Liver (tissue), 9 donors: Measurements from ENCODE around the gene FRRS1. TPM values are rescaled to one million over a fixed set of nuclear protein-coding genes. Genes with fewer than 3 reads are reported as not detected.

Experiments used
- DNase-seq: peaks from one replicate; pipeline ENCODE4 v3.0.0-alpha.2; 2017; ENCODE audit warnings: low spot score
- H3K27ac ChIP-seq, 2 donors: one replicate each; pipeline ENCODE4 v1.7.0; 2013; ENCODE audit warnings: inconsistent platforms in 2 of 2, low read length in 2 of 2, control low read depth in 1 of 2, low read depth in 1 of 2, mild to moderate bottlenecking in 1 of 2
- H3K27me3 ChIP-seq, 4 donors: one replicate each; pipeline versions ENCODE4 v1.6.1 to v1.7.0; 2013; ENCODE audit warnings: low read length in 3 of 4, inconsistent platforms in 1 of 4, mild to moderate bottlenecking in 1 of 4, moderate library complexity in 1 of 4; ENCODE audit not compliant: control insufficient read depth in 4 of 4, insufficient read depth in 4 of 4
- H3K36me3 ChIP-seq, 4 donors: one replicate each; pipeline versions ENCODE4 v1.6.1 to v1.7.0; 2013; ENCODE audit warnings: low read length in 3 of 4, mild to moderate bottlenecking in 3 of 4, low read depth in 1 of 4, moderate library complexity in 1 of 4; ENCODE audit not compliant: control insufficient read depth in 4 of 4, insufficient read depth in 3 of 4
- H3K4me1 ChIP-seq, 4 donors: one replicate each; pipeline versions ENCODE4 v1.6.1 to v1.7.0; 2013; ENCODE audit warnings: low read length in 3 of 4, mild to moderate bottlenecking in 3 of 4, moderate library complexity in 1 of 4; ENCODE audit not compliant: control insufficient read depth in 4 of 4, insufficient read depth in 4 of 4
- H3K4me3 ChIP-seq, 3 donors: one replicate each; pipeline versions ENCODE4 v1.6.1 to v1.7.0; 2013; ENCODE audit warnings: low read length in 3 of 3, control low read depth in 1 of 3, low read depth in 1 of 3, mild to moderate bottlenecking in 1 of 3
- H3K9ac ChIP-seq, 2 donors: one replicate each; pipeline ENCODE4 v1.7.0; 2013; ENCODE audit warnings: low read length in 2 of 2, mild to moderate bottlenecking in 2 of 2, moderate library complexity in 2 of 2, control low read depth in 1 of 2, low read depth in 1 of 2
- H3K9me3 ChIP-seq, 4 donors: one replicate each; pipeline versions ENCODE4 v1.6.1 to v1.7.0; 2013; ENCODE audit warnings: low read length in 3 of 4; ENCODE audit not compliant: control insufficient read depth in 4 of 4
- EGR1 ChIP-seq, 2 donors: IDR thresholded peaks; 2 replicates each; pipeline ENCODE4 v1.6.1; 2016 to 2018; ENCODE audit warnings: antibody characterized with exemption in 2 of 2, low read depth in 2 of 2
- FOXA1 ChIP-seq: IDR thresholded peaks from 2 replicates; pipeline ENCODE4 v1.6.1; 2016; ENCODE audit warnings: antibody characterized with exemption
- FOXA2 ChIP-seq: IDR thresholded peaks from 2 replicates; pipeline ENCODE4 v1.6.1; 2016; ENCODE audit warnings: antibody characterized with exemption
- GABPA ChIP-seq, 2 donors: IDR thresholded peaks in 1 of 2; conservative IDR thresholded peaks in 1 of 2; 2 replicates each; pipeline ENCODE4 v1.6.1; 2016; ENCODE audit warnings: antibody characterized with exemption in 2 of 2, mild to moderate bottlenecking in 1 of 2, moderate library complexity in 1 of 2
- HNF4G ChIP-seq: IDR thresholded peaks from 2 replicates; pipeline ENCODE4 v1.6.1; 2016; ENCODE audit warnings: antibody characterized with exemption
- JUND ChIP-seq, 2 donors: IDR thresholded peaks; 2 replicates each; pipeline ENCODE4 v1.6.1; 2016; ENCODE audit warnings: antibody characterized with exemption in 2 of 2
- NR2F2 ChIP-seq: IDR thresholded peaks from 2 replicates; pipeline ENCODE4 v1.6.1; 2016; ENCODE audit warnings: antibody characterized with exemption
- RAD21 ChIP-seq, 2 donors: IDR thresholded peaks; 2 replicates each; pipeline ENCODE4 v1.6.1; 2016; ENCODE audit warnings: antibody characterized with exemption in 2 of 2, mild to moderate bottlenecking in 2 of 2
- RXRA ChIP-seq, 2 donors: IDR thresholded peaks; 2 replicates each; pipeline ENCODE4 v1.6.1; 2017 to 2018; ENCODE audit warnings: antibody characterized with exemption in 2 of 2, mild to moderate bottlenecking in 1 of 2
- SP1 ChIP-seq: IDR thresholded peaks from 2 replicates; pipeline ENCODE4 v1.6.1; 2018; ENCODE audit warnings: antibody characterized with exemption, mild to moderate bottlenecking
- TAF1 ChIP-seq: conservative IDR thresholded peaks from 2 replicates; pipeline ENCODE4 v1.6.1; 2016; ENCODE audit warnings: antibody characterized with exemption, mild to moderate bottlenecking
- YY1 ChIP-seq: IDR thresholded peaks from 2 replicates; pipeline ENCODE4 v1.6.1; 2016; ENCODE audit warnings: antibody characterized with exemption, mild to moderate bottlenecking
- WGBS: extraction: QIAGEN DNeasy Blood & Tissue Kit; methylation state at CpG from one replicate; pipeline ENCODE4 v1.1.7; 2013; 5-methylcytosine and 5-hydroxymethylcytosine counted together
- polyA plus RNA-seq, 2 donors: library from polyadenylated mRNA; stranded (reverse) in 1 of 2; unstranded in 1 of 2; fragments of 200-250 nt in 1 of 2; fragments of >200 nt in 1 of 2; fragmentation: Nextera tagmentation in 1 of 2; extraction: Ambion mirVana in 1 of 2; gene quantifications; one replicate each; pipeline versions ENCODE4 v1.2.1 to v1.2.3, GENCODE V29; 2013 to 2015
- total RNA-seq, 2 donors: library from RNA; depleted of rRNA; stranded (reverse); fragments of >200 nt; gene quantifications; one replicate each; pipeline ENCODE4 v1.2.3, GENCODE V29; 2014
- TF ChIP-seq, protein P1 (sequence below): IDR thresholded peaks from 2 replicates; pipeline ENCODE4 v1.6.1; 2016; ENCODE audit warnings: antibody characterized with exemption
- TF ChIP-seq, protein P2 (sequence below): IDR thresholded peaks from 2 replicates; pipeline ENCODE4 v1.6.1; 2016; ENCODE audit warnings: antibody characterized with exemption
- TF ChIP-seq, protein P3 (sequence below): fragments of 150-350 bp; IDR thresholded peaks from 2 replicates; pipeline ENCODE4 v1.5.1; 2017; ENCODE audit warnings: improper control_type of control experiment, low read depth, low read length; ENCODE audit not compliant: missing input control
- TF ChIP-seq, protein P4 (sequence below): IDR thresholded peaks from 2 replicates; pipeline ENCODE4 v1.6.1; 2016; ENCODE audit warnings: antibody characterized with exemption, mild to moderate bottlenecking
- TF ChIP-seq, protein P5 (sequence below): IDR thresholded peaks from 2 replicates; pipeline ENCODE4 v1.6.1; 2016; ENCODE audit warnings: antibody characterized with exemption
- donor health status: healthy.
- donor health status: healthy.
- donor health status: healthy.
- donor health status: healthy.
- donor health status: healthy.

FRRS1 gene
- total and polyA plus RNA-seq, 4 donors = 2.7 to 87.4 (median 30.4) TPM

DNA sequence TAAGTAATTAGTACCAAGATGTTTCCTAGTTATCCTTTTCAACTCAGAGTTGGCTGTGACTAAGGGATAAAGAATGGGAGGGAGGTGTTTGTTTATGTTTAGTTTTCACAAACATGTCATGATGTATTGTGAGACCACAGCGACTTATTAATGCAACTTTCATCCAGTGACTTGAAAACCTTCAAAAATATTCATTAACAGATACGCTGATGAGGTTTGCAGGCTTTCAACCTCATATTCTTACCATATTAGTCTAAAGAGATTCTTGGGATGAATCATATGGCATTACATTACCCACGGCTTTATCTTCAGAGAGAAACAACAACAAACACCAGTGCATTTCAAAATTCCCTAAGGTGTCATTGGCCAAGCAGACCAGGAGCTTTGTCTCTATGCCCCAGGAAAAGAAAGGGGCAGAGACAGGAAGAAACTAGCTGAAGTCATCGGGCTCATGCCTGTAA, 84.1 kb downstream of the FRRS1 start:
- no peaks in the 10 kb centered on the region for H3K9me3 ChIP-seq
- H3K27me3 ChIP-seq = no peaks in the 10 kb centered on the region
- WGBS = 90% methylated on average over 4 of the region's 4 CpGs
- DNase-seq = no peak
- peaks cover 1 to 21% (median 8%) of the 10 kb centered on the region in 4 donors for H3K4me1 ChIP-seq
- H3K36me3 ChIP-seq = peaks cover 0 to 33% (median 13%) of the 10 kb centered on the region in 4 donors
- H3K27ac ChIP-seq = no peak overlapping the region
- TF ChIP-seq, protein P1, sequence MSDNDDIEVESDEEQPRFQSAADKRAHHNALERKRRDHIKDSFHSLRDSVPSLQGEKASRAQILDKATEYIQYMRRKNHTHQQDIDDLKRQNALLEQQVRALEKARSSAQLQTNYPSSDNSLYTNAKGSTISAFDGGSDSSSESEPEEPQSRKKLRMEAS = no peak
- TF ChIP-seq FOXA1 = no peak
- no peak for TF ChIP-seq FOXA2
- TF ChIP-seq, protein P2, sequence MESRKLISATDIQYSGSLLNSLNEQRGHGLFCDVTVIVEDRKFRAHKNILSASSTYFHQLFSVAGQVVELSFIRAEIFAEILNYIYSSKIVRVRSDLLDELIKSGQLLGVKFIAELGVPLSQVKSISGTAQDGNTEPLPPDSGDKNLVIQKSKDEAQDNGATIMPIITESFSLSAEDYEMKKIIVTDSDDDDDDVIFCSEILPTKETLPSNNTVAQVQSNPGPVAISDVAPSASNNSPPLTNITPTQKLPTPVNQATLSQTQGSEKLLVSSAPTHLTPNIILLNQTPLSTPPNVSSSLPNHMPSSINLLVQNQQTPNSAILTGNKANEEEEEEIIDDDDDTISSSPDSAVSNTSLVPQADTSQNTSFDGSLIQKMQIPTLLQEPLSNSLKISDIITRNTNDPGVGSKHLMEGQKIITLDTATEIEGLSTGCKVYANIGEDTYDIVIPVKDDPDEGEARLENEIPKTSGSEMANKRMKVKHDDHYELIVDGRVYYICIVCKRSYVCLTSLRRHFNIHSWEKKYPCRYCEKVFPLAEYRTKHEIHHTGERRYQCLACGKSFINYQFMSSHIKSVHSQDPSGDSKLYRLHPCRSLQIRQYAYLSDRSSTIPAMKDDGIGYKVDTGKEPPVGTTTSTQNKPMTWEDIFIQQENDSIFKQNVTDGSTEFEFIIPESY = no peak
- TF ChIP-seq NR2F2 = no peak
- TF ChIP-seq TAF1 = no peak
- no peak for TF ChIP-seq JUND (IDR thresholded peaks at IDR 0.05)
- TF ChIP-seq, protein P3, sequence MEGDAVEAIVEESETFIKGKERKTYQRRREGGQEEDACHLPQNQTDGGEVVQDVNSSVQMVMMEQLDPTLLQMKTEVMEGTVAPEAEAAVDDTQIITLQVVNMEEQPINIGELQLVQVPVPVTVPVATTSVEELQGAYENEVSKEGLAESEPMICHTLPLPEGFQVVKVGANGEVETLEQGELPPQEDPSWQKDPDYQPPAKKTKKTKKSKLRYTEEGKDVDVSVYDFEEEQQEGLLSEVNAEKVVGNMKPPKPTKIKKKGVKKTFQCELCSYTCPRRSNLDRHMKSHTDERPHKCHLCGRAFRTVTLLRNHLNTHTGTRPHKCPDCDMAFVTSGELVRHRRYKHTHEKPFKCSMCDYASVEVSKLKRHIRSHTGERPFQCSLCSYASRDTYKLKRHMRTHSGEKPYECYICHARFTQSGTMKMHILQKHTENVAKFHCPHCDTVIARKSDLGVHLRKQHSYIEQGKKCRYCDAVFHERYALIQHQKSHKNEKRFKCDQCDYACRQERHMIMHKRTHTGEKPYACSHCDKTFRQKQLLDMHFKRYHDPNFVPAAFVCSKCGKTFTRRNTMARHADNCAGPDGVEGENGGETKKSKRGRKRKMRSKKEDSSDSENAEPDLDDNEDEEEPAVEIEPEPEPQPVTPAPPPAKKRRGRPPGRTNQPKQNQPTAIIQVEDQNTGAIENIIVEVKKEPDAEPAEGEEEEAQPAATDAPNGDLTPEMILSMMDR = no peak
- TF ChIP-seq, protein P4, sequence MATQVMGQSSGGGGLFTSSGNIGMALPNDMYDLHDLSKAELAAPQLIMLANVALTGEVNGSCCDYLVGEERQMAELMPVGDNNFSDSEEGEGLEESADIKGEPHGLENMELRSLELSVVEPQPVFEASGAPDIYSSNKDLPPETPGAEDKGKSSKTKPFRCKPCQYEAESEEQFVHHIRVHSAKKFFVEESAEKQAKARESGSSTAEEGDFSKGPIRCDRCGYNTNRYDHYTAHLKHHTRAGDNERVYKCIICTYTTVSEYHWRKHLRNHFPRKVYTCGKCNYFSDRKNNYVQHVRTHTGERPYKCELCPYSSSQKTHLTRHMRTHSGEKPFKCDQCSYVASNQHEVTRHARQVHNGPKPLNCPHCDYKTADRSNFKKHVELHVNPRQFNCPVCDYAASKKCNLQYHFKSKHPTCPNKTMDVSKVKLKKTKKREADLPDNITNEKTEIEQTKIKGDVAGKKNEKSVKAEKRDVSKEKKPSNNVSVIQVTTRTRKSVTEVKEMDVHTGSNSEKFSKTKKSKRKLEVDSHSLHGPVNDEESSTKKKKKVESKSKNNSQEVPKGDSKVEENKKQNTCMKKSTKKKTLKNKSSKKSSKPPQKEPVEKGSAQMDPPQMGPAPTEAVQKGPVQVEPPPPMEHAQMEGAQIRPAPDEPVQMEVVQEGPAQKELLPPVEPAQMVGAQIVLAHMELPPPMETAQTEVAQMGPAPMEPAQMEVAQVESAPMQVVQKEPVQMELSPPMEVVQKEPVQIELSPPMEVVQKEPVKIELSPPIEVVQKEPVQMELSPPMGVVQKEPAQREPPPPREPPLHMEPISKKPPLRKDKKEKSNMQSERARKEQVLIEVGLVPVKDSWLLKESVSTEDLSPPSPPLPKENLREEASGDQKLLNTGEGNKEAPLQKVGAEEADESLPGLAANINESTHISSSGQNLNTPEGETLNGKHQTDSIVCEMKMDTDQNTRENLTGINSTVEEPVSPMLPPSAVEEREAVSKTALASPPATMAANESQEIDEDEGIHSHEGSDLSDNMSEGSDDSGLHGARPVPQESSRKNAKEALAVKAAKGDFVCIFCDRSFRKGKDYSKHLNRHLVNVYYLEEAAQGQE = no peak
- TF ChIP-seq, protein P5, sequence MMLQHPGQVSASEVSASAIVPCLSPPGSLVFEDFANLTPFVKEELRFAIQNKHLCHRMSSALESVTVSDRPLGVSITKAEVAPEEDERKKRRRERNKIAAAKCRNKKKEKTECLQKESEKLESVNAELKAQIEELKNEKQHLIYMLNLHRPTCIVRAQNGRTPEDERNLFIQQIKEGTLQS = no peak
- TF ChIP-seq EGR1 (IDR thresholded peaks at IDR 0.05; ENCODE audit: low read depth in 2 of 2) = no peak
- no peak for TF ChIP-seq YY1
- TF ChIP-seq RXRA (IDR thresholded peaks at IDR 0.05) = no peak
- TF ChIP-seq GABPA (IDR thresholded peaks at IDR 0.05 in 1 of 2, conservative IDR thresholded peaks at IDR 0.05 in 1 of 2) = no peak
- TF ChIP-seq HNF4G = no peak
- no peak for TF ChIP-seq RAD21 (IDR thresholded peaks at IDR 0.05)
- TF ChIP-seq SP1 = no peak
- no peak overlapping the region for H3K4me3 ChIP-seq
- no peak overlapping the region for H3K9ac ChIP-seq
